ENCODE measurements around the gene FRMPD4. TPM values are rescaled to one million over a fixed set of nuclear protein-coding genes. Genes with fewer than 3 reads are reported as not detected.

FRMPD4 gene
- total RNA-seq, 1 experiment from 2014 or later = not detected

GRCh38 chrX:12657433-12657832 lies 519.2 kb downstream of the FRMPD4 start:
- DNase-seq (ENCODE audit: low spot score) = no peak

DNA sequence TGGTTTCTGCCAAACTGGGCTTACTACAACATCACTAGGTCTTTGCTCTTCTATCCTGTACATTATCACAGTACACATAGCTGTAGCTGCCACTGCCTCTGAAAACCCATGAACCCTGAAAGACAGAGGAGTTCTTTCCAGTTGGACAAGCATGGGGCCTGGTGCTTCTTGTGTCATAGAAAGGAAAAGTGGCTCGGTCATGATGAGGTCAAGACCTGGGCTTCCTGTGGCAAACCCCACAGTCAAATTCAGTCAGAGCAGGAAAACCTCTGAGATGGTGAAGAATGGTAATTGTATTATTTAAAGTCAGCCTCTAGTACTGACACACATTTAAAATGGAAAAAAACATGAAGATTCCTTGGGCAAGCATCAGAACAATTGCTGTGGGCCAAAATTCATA lies 519.6 kb downstream of the FRMPD4 start:
- DNase-seq (ENCODE audit: low spot score) = no peak

DNA sequence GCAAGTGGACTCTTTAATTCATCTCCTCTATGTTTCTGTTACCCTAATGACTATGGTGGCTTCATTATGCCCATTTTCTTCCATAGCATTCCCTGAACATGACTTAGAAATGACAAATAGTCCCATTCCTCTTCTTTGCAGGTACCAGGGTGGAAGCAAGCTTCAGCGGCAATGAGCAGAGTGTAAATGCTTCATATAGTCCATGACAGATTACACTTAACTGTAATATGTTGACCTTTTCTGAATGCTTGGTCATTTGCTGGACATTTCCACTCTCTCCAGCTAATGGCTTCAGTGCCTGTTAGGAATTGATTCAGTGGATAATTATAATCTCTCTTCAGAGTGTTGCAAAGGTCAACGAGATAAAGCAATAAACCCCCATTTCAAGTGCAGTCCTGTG lies 523.2 kb downstream of the FRMPD4 start:
- no peak for DNase-seq (ENCODE audit: low spot score)

- no peak for DNase-seq (ENCODE audit: low spot score)
These were observed 534.3 kb downstream of the FRMPD4 start for GRCh38 chrX:12672367-12673106.

DNA sequence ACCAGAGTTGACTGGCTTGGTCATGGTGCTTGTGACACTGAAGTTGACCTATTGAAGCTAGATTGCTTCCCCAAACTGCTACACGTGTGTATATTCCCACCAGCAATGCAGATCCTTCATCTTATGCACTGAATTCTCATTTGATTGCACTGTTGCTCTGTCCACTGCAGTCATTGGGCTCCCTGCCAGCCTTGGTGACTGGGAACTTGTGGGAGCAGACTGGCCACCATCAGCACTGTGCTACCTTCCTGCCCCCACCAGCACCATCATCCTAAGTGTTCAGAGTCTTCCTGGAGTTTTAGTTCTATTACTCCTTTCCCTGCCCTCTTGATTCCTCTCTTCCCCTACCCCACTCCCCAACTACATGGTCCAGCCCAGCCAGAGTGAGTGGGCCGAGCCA lies 535.2 kb downstream of the FRMPD4 start:
- DNase-seq (ENCODE audit: low spot score) = no peak

DNA sequence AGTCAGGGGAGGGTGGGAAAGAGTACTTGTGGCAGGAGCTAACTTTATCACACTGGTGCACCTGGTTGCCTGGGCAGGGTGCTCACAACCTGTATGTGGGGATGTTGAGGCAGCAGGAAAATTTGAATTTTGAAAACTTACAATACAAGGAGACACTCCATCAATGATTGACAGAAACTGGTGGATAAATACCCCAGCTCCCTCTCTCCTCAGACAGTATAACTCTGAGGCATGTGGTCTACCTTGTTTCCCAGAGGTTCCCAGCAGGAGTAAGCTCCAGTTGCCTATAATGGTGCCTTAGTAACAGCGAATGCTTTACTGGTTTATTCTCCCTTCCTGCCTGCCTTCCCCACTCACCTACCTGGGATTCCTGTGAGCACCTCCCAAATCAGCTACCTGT lies 541.2 kb downstream of the FRMPD4 start:
- no peak for DNase-seq (ENCODE audit: low spot score)

- DNase-seq (ENCODE audit: low spot score) = no peak
These were observed 542.8 kb downstream of the FRMPD4 start for GRCh38 chrX:12681047-12681446.

DNA sequence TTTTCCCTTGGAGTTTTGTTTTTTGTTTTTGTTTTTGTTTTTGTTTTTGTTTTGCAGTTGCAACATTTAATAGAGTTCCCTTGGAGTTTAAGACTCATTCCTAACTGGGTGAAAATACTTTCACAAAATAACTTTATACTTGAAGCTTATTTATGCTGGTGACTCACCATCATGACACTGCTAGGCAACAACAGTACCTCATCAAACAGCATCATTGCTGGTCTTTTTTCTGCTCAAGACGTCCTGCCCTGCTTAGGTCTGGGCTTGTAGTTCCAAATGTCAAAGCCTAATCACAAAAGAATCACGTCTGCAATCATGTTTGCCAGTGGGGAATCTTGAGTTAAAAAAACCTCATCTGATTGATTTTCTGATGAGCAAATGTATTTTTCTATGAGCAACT lies 547.3 kb downstream of the FRMPD4 start:
- DNase-seq (ENCODE audit: low spot score) = no peak

GRCh38 chrX:12686331-12686730 lies 548.1 kb downstream of the FRMPD4 start:
- DNase-seq (ENCODE audit: low spot score) = no peak

- DNase-seq (ENCODE audit: low spot score) = no peak
These were observed 552.4 kb downstream of the FRMPD4 start for GRCh38 chrX:12690646-12691045.

GRCh38 chrX:12693754-12694153 lies 555.5 kb downstream of the FRMPD4 start:
- DNase-seq (ENCODE audit: low spot score) = no peak

GRCh38 chrX:12700745-12701144 lies 562.5 kb downstream of the FRMPD4 start:
- DNase-seq (ENCODE audit: low spot score) = no peak

GRCh38 chrX:12701628-12702027 lies 563.4 kb downstream of the FRMPD4 start:
- peak; percentile 77 for DNase-seq (ENCODE audit: low spot score)

DNA sequence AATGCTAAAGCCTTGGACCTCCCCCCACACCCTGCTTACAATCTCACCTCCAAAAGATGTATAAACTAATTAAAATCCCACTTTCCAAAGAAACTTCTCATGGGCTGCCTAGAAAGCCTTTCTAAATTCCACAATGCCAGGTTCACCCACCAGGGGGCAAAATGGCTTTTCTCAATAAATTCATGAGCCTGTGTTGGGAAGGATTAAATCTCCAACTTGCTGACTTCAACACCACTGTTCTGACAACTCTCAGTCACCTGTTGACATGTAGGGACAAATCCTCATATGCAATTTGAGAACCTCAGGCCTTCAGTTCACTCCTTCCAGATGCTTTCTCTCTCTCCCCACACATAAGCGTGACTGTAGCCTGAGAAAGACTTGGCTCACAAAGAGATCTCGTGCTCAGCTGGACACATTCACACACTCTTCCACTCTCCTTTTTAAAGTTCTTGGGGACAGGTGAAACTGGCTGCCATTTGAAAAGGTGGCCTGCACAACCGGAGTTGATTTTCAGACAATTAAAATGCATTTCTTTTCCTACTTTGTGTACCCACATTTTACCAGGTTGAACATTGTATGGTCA lies 564.3 kb downstream of the FRMPD4 start:
- DNase-seq (ENCODE audit: low spot score) = peak; percentile 2

DNA sequence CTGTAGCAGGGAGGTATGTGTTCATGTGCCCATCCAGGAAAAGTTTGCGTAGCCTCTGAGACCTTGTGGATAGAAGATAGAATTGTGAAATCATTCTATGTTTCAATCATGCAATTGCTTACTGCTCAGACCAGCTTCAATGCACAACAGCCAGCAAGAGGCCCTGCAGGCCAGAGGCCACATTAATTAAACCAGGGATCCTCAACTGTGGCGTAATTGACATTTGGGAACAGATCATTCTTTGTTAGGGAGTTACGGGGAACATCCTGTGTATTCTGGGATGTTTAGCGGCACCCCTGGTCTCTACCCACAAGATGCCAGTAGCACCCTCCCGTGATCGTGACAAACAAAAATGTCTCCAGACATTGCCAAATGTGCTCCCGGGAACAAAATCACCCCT lies 566.4 kb downstream of the FRMPD4 start:
- no peak for DNase-seq (ENCODE audit: low spot score)

- DNase-seq (ENCODE audit: low spot score) = peak; percentile 20
These were observed 570.8 kb downstream of the FRMPD4 start for GRCh38 chrX:12709047-12709446.

- DNase-seq (ENCODE audit: low spot score) = no peak
These were observed 573.3 kb downstream of the FRMPD4 start for GRCh38 chrX:12711435-12712040.

DNA sequence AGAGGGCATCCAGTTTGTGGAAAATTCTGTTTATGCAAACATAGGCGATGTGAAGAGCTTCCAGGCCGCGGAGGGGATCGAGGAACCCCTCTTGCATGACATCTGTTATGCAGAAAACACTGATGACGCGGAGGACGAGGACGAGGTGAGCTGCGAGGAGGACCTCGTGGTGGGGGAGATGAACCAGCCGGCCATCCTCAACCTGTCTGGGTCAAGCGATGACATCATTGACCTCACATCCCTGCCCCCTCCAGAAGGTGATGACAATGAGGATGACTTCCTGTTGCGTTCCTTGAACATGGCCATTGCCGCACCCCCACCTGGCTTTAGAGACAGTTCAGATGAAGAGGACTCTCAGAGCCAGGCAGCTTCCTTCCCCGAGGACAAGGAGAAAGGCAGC lies 578.3 kb downstream of the FRMPD4 start:
- no peak for DNase-seq (ENCODE audit: low spot score)

DNA sequence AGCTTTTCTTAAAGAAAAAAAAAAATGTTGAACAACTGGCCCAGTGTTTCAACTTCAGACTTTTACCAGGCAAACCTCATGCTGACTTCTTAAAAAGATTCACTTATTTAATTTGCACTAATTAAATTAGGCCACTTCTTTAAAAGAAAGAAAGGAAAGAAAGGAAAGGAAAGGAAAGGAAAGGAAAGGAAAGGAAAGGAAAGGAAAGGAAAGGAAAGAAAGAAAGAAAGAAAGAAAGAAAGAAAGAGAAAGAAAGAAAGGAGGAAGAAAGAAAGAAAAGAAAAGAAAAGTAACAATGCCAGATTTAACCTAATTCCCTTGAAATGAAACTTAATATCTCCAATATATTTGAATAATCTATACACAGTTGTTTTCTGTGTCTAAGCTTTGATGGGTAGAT lies 581.6 kb downstream of the FRMPD4 start:
- no peak for DNase-seq (ENCODE audit: low spot score)

- no peak for DNase-seq (ENCODE audit: low spot score)
These were observed 582.8 kb downstream of the FRMPD4 start for GRCh38 chrX:12721042-12721441.

DNA sequence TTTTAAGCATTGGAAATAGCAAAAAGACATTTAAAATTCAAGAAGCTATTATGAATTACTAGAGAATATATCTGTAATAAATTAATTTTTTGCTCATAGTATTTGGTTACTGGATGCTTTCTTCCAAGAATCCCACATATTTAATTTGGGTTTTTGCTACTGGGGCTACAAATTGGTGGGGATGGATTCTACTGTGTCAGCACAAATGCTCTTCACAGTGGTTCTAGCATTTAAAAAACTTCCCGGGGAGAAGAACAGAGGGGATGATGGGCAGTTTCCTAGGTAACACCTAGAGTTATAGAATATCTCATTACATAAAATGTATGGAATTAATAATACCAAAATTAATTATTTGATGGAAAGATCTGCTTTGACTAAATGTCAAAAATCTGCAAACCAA lies 584.0 kb downstream of the FRMPD4 start:
- no peak for DNase-seq (ENCODE audit: low spot score)

- DNase-seq (ENCODE audit: low spot score) = peak; percentile 54
These were observed 603.1 kb downstream of the FRMPD4 start for GRCh38 chrX:12741416-12741815.

- DNase-seq (ENCODE audit: low spot score) = no peak
These were observed 609.2 kb downstream of the FRMPD4 start for GRCh38 chrX:12747433-12747832.

Measured in HT-29 (cell line).